ENCODE results near the gene MPZL1. TPM values are rescaled to one million over a fixed set of nuclear protein-coding genes. Genes with fewer than 3 reads are reported as not detected.

The MPZL1 gene
- total RNA-seq, 1 experiment from 2014 or later: 52.1 TPM

Other genes with a start within 250 kb of the MPZL1 start
- gene CD247, start 203.5 kb upstream of the MPZL1 start, total RNA-seq (2014; rRNA removed; shearing (Covaris generic)): 0.63 and 1.5 TPM in 2 replicates
- 43.8 and 51.9 TPM in 2 replicates for gene CREG1, start 168.2 kb upstream of the MPZL1 start, total RNA-seq (2014; rRNA removed; shearing (Covaris generic))
- 0.23 and 0.83 TPM in 2 replicates for gene RCSD1, start 91.8 kb upstream of the MPZL1 start, total RNA-seq (2014; rRNA removed; shearing (Covaris generic))
- gene ADCY10, start 192.2 kb downstream of the MPZL1 start, total RNA-seq (2014; rRNA removed; shearing (Covaris generic)): not detected in 2 replicates
- 20.9 and 26.9 TPM in 2 replicates for gene DCAF6, start 214.7 kb downstream of the MPZL1 start, total RNA-seq (2014; rRNA removed; shearing (Covaris generic))
- 58.5 and 67.5 TPM in 2 replicates for gene MPC2, start 215.1 kb downstream of the MPZL1 start, total RNA-seq (2014; rRNA removed; shearing (Covaris generic))